NK-92 treated with Interleukin-12 subunit alpha and Interleukin-12 subunit beta, amount 100 ng/mL, for 24 hours (cell line): ENCODE measurements around the gene FBXW7.

Experiments used
- DNase-seq: peaks from one replicate; lab custom pipeline; 2025; lab: John Stamatoyannopoulos, UW

The FBXW7 gene

GRCh38 chr4:152283801-152284470 is 252.0 kb downstream of the FBXW7 start:
- DNase-seq, result no peak

- DNase-seq, result no peak
These were observed 254.1 kb downstream of the FBXW7 start for GRCh38 chr4:152281822-152282221.

GRCh38 chr4:152281211-152281610 is 254.7 kb downstream of the FBXW7 start:
- DNase-seq, result no peak

- DNase-seq, result no peak
These were observed 256.7 kb downstream of the FBXW7 start for GRCh38 chr4:152279234-152279566.

- DNase-seq, result no peak
These were observed 257.2 kb downstream of the FBXW7 start for GRCh38 chr4:152278505-152279233.

GRCh38 chr4:152278172-152278504 is 257.8 kb downstream of the FBXW7 start:
- no peak for DNase-seq

- no peak for DNase-seq
These were observed 258.6 kb downstream of the FBXW7 start for GRCh38 chr4:152277333-152277732.

GRCh38 chr4:152273343-152273742 is 262.5 kb downstream of the FBXW7 start:
- no peak for DNase-seq
